NCI-H2107 treated with DMSO at 0.1 percent for 48 hours (cell line): ENCODE measurements around the gene MATN4.

ENCODE experiments used
- DNase-seq: peaks from one replicate; lab custom pipeline; 2025; ENCODE audit not compliant: unreplicated experiment; lab: John Stamatoyannopoulos, UW

Gene MATN4

DNA sequence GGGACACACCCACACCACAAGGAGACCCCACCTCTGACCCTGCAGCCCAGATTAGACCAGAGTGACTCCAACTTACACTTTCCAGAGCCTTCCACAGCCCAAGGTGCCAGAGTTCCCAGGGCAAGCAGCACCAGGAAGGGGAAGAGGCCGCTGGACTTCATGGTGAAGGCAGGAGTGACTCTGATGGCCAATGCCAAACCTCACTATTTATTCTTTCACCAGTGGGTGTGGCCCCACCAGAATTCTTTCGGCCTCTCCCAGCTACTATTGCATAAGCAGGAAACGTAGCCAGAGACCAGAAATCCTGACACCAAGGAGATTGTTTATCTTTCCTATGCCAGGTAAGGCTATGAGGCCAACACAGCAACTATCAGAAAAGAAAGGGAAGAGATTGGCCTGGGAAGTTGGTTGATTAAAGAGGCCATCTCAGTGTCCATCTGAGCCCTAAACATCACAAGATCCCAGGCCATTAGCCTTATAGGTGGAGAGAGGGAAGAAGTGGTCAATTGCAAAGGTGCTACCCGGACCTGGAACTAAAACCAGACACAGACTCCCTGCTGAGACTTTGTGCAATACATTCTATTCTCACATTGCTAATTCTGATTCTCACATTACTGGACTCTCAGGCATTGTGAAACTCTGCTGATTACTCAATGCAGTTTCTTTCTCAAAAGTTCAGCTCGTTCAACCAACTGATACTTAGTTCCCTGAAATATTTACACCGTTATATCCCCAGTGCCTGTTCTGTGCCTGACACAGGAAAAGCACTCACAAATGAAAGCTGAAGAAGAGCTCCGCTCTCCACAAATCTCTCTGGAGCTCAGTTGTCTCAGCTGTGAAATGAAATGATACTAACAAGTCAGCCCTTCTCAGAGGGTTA is 53.5 kb downstream of the MATN4 start, which contains the start of gene SLPI:
TSS of gene SLPI (minus strand) at position 182 of the 880 bp plus-strand sequence. CDS start at position 161, 21 bp downstream.
- DNase-seq, result no peak

DNA sequence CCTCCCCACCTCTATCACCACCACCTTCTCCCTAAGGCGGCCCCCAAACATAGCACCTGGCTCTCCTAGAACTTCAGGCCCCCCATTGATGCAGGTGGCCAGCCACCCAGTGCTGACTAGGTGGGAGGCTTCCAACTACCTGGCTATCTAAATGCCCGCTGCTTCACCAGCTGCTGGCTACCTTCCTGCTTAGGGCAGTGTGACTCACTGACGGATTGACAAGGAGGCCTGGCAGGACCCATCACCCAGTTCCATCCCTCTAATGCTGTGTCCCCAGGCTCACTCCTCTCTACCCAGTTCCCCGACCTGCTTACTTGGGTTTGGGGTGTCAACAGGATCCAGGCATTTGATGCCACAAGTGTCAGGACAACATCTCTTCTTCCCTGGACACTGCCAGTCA is 54.8 kb downstream of the MATN4 start:
- DNase-seq, result no peak

DNA sequence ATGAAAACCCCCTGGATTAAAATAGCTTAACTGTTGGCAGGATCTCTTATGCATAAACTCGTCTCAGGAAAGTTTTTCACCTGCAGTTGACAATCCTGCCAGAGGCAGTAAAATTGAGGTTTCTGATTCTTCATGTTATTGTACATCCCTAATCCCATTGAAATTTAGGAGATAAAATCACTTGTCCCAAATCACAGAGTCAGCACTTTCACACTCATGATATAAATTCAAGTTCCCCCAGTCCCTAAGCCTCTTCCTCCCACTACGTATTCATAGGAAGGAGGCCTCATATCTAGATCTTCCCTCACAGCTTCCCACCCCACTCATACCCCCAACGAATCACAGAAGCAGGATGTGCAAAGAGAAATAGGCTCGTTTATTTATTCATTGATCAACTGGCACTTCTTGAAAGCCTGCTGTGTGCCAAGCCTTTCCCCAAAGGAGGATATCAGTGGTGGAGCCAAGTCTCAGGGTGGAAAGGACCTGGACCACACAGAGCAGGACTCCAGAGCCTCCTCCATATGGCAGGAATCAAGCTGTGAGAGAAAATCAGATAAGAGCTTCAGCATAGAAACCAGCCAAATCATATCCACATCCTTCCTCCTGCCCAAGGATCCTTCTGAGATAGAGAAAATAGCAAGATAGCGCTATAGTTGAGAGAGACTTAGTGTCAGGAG is 56.1 kb downstream of the MATN4 start:
- no peak for DNase-seq

DNA sequence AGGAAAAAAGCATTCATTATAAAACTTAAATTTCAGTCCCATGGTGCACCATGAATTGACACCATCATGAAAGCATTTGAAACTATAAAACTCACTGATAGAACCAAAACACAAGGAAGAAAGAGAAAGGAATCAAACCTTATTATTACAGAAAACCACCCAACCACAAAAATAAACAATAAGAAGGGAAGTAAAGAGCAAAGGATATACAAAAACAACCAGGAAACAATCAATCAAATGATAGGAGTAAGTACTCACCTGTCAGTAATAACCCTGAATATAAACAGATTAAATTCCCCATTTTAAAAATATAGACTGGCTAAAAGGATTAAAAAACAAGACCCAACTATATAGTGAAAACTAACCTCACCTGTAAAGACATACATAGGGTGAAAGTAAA is 59.5 kb downstream of the MATN4 start:
- no peak for DNase-seq

DNA sequence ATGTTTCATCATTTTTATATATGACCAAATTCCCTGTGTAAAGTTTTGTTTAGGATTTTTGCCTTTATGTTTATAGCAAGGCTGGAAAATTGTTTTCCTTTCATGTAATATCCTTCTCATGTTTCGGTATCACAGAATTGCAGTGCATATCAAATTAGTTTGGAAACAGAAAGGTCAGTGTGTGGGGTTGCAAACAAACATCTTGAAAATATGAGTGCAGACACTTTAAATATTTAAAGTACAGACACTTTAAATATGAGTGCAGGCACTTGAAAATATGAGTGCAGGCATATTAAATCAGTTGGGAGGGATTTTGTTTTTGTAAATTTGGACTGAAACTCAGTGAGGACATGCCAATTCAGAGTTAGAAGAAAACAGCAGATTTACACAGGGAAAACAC is 60.2 kb downstream of the MATN4 start:
- no peak for DNase-seq

DNA sequence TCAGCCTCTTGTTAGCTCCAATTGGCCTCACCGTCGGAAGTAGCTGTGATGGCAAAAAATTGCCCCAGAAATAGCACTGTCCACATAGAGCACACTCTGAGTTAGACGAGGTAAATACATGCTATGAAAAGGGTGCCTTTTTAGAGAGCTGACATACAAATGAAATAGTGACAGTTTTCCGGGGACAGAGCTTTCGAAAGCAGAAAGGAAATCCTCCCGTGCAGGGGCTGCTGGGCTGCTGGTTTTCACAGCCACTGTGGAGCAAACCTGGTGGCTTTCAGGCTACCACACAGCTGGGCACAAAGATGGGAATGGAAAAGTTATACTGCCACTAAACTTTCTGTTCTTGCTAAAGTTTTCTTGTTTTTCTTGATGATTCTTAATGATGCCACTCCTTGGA is 62.0 kb downstream of the MATN4 start:
- DNase-seq, result no peak
